HL-60/S4 treated with phorbol 12-myristate 13-acetate at 8.2 ng/mL for 4 days and 3 days (cell line): ENCODE results near the gene EVC.

Source experiments
- in situ Hi-C: fragments of 300-500 bp; cut with MboI; formaldehyde crosslinking; loops from 2 replicates; pipeline ENCODE4 v1.15.0; 2022; ENCODE audit warnings: low sequenced_read_pairs

The EVC gene

DNA sequence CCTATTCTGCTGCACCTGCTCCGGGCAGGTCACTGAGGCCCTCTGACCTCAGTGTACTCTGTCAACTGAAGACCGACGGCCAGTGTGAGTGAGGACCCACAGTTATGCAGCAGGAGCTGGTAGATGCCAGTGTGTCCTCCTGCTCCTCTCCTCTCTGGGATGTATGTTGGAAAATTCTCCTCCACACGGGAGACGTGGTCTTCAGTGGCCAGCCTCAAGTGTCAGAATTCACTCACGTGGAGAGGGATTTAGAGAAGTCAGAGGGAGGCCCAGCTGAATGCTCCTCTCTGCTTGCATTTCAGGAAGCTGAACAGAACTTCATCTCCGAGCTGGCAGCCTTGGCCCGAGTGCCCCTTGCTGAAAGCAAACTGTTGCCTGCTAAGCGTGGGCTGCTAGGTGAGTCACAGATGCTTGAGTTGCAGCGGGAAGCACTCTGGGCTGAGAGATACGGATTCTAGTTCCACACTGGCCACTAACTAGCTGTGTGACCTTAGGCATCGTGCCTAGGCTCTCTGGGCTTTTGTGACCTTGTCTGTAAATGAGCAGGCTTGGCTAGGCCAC lies 98.3 kb downstream of the EVC start:
- in situ Hi-C loops: loop anchor here (25.0 kb wide), 1 partner anchor 822 kb away; no protein-coding TSS in a partner anchor

DNA sequence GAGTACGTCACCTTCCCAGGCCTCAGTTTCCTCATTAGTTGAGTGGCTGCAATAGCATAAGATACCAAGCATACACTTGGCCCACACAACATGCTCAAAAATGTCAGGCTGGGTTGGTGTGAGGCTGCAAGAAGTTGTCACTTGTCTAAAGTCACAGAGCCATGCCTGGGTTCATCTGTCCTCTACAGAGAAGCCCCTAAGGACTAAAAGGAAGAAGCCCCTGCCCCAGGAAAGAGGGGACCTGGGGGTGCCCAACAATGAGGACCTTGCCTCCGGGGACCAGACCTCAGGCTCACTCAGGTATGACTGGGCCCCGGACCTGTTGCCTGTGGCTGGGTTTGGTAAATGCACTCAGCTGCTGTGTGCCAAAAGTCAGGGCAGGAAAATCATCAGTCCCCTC lies 99.2 kb downstream of the EVC start:
- in situ Hi-C loops: loop anchor here (25.0 kb wide), 1 partner anchor 823 kb away; no protein-coding TSS in a partner anchor

DNA sequence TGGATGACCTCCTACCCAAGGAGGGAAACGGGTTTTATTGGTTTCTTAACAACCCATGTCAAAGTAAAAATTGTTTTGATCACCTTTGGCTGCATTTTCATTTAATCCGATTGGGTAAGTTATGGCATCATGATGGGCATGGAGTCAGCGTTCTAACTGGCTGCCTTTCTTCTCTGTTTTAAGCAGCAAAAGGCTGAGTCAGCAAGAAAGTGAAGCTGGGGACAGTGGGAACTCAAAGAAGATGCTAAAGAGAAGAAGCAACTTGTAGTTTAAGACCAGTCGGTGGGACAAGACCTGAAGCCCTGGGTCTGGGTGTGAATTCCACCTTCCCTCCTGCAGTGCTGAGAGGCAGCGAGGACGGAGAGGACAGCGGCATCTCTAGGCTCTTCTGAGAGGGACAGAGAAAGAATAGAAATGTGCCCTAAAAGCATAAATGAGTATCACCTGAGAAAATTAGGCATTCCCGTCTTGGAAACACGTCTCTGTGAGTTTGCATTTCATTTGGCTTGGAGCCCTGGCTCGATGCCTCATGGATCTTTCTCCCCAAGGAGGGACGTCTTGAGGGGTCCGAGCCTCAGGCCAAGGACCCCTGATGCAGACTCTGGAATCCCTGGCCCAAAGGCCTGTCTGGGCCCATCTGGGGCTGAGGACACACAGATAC lies 99.9 kb downstream of the EVC start:
- in situ Hi-C loops: loop anchor here (25.0 kb wide), 1 partner anchor 824 kb away; no protein-coding TSS in a partner anchor

- in situ Hi-C loops: loop anchor here (25.0 kb wide), 1 partner anchor 825 kb away; no protein-coding TSS in a partner anchor
Observed at GRCh38 chr4:5812057-5812456, 101.1 kb downstream of the EVC start.

DNA sequence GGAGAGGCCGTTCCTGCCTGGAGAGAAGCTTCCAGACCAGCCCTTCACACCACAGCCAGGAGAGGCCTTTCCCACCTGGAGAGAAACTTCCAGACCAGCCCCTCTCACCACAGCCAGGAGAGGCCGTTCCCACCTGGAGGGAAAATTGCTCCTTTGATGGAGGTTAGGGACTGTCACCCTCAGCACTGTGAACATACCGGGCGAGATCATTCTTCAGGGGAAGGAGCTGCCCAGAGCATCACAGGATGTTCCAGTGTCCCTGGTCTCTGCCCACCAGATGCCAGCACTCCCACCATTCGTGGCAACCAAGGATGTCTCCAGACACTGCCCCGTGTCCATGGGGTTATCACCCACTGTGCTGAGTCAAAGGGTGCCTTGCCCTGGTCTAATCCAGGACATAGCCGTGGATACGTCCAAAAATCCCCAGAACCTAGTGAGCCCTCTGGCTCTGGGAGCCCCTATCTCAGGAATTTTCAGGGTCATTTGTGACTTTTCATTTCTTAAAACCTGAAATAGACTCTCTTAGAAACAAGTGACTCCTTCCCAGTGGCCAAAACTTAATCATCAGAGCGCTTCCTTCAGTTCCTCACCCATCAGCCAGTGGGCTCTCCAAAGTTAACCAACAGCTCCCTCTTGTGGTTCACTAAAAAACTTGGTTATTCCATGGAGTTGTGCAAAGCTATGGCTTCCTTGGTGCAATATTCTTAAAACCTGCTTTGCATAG lies 101.7 kb downstream of the EVC start:
- in situ Hi-C loops: loop anchor here (25.0 kb wide), 1 partner anchor 825 kb away; no protein-coding TSS in a partner anchor

- in situ Hi-C loops: loop anchor here (25.0 kb wide), 1 partner anchor 827 kb away; no protein-coding TSS in a partner anchor
Observed at GRCh38 chr4:5813882-5814255, 102.9 kb downstream of the EVC start.

GRCh38 chr4:5814421-5814820 lies 103.4 kb downstream of the EVC start:
- in situ Hi-C loops: loop anchor here (25.0 kb wide), 1 partner anchor 827 kb away; no protein-coding TSS in a partner anchor

DNA sequence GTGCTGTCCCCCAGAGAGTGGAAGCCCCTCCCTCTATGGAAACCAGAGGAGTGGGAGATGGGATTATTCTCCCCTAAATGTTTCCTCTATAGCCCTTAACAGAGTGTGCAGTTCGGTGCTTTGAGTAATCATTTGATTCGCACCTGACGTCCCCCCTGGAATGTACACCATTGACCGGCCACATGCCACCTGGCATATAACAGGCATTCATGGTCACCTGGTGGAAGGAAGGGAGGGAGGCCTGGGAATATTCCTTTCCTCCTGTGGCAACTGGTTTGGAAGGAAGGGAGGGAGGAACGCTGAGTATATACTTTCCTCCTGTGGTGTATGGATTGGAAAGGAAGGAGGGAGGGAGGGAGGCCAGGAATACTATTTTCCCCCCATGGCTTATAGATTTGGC lies 104.6 kb downstream of the EVC start:
- in situ Hi-C loops: loop anchor here (25.0 kb wide), 1 partner anchor 828 kb away; no protein-coding TSS in a partner anchor

DNA sequence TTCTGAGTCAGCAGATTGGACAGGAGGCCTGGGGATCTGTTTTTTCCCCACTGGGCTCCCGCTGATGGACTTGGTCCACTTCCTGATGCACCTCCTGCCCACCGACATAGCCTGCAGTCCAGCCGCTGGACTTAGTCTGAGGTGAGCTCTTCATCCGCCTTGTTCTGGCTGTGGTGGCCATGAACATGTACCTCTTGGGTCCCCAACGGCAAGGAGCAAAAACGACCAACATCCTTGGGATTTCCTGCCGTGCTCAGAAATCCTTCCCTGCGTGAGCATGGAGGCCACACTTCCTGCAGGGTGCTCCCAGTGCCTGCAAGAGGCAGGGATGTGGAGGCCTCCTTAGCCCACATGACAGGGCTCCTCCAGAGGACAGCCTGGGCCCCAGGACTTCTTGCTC lies 105.1 kb downstream of the EVC start:
- in situ Hi-C loops: loop anchor here (25.0 kb wide), 1 partner anchor 829 kb away; no protein-coding TSS in a partner anchor

GRCh38 chr4:5816851-5817375 lies 105.9 kb downstream of the EVC start:
- in situ Hi-C loops: loop anchor here (25.0 kb wide), 1 partner anchor 830 kb away; no protein-coding TSS in a partner anchor

- in situ Hi-C loops: loop anchor here (25.0 kb wide), 1 partner anchor 835 kb away; no protein-coding TSS in a partner anchor
Observed at GRCh38 chr4:5821665-5822358, 110.8 kb downstream of the EVC start.

DNA sequence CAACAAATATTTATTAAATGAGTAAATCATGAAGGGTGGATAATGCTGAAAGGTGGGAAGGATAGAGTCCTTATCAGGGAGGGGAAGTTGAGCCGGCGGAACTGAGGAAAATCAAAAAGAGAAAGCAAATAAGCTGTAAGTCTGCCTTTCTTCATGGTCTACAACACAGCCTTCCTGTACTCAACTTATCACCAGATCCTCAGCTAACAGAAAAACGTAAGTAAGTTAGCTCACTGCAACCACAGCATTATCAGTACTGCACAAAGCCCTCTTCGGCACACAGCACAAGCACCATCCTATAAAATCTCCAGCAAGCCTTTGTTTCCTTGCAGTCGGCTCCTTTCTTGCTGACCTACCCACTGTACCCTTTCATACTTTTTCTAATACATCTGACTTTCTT lies 111.6 kb downstream of the EVC start:
- in situ Hi-C loops: loop anchor here (25.0 kb wide), 1 partner anchor 835 kb away; no protein-coding TSS in a partner anchor

DNA sequence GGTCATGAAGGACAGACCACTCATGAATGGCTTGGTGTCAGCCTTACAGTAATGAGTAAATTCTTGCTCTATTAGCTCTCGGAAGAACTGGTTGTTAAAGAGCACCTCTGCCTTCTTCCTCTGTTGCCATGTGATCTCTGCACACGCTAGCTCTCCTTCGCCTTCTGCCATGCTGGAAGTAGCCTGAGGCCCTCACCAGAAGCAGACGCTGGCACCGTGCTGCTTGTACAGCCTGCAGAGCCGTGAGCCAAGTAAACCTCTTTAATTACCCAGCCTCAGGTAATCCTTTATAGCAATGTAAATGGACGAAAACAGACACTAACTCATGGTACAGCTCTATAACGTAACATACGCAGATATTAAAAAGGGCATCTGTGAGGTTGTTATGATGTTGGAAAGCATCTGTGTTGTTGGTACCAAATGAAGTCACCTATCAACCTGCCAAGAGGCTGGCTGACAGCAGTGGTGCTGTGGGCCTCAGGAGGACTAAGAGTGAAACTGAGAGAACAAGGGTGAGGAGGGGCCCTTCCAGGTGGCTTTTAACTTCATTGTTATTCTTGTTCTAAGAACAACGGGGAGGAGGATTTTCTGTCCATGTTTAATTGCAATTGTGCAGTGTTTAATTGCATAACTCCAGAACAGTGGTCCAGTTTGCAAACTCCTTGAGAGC lies 112.7 kb downstream of the EVC start:
- in situ Hi-C loops: loop anchor here (25.0 kb wide), 1 partner anchor 836 kb away; no protein-coding TSS in a partner anchor

GRCh38 chr4:5824227-5824626 lies 113.2 kb downstream of the EVC start:
- in situ Hi-C loops: loop anchor here (25.0 kb wide), 1 partner anchor 837 kb away; no protein-coding TSS in a partner anchor

- in situ Hi-C loops: loop anchor here (25.0 kb wide), 1 partner anchor 837 kb away; no protein-coding TSS in a partner anchor
Observed at GRCh38 chr4:5824635-5825034, 113.6 kb downstream of the EVC start.

DNA sequence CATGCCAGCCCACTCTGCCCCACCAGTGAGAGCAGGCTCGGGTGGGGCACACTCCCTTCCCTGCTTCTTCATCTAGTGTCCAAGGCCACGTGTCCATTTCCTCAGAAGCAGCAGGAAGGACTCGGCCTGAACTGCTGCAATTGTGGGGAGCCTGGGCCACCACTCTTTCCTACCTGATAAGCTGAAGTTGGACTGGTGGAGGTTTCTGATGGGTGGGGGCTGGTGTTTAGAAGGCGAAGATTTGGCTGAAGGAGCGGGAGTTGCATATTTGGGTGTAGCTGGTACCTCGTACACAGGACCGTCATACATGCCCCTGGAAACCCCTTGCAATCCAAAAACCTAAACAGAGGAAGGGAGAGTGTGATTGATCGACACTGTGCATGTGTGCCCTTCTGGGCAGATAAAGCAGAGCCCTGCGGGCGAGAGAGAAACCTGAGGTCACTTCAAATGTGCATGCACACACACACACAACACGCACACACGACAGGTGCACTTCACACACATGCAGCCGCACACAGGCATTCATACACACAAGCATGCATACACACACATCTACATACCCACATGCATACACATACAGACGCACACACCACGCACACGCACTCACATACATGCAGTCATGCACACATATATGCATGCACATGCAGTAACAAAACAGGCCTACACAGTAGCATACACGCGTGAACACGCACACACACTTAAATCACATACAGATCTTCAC lies 114.5 kb downstream of the EVC start:
- in situ Hi-C loops: no loop called here

DNA sequence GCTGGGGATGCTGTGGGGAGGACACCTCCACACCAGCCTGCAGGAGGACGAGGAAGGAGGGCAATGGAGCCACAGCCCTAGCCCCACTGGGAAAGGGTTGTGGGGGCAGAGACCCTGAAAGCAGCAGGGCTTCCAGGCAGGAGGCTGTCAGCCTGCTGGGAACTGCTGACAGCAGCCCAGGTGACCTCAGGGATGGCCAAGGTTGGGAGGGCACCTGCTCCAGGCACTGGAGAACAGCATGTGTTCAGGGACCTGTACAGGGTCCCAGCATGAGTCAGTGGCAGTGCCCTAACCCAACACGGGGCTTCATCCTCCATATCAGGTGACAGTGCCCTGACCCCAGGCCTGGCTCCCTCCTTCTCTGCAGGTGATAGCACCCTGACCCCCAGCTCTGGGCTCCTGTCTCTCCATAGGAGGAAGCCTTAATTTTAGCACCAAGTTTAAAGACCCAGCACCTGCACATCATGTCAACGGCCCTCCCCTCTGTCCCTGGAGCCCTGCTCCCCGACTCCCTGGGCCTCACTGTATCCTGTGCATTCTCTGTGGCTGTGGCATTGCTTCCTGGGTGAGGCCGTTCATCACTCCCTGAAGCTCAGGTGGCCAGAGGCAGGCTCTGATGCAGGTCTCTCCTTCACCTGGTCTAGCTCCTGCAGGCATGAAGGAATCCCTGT lies 115.6 kb downstream of the EVC start:
- in situ Hi-C loops: no loop called here
